GM18858 (cell line): Measurements from ENCODE around the gene CLASP1.
"Not testable (repeated sequence)": the region's sequence is repeated elsewhere in the genome, so short reads cannot be mapped to it uniquely, and the experiment has no call there.

ENCODE experiments used
- ATAC-seq: cut with Tn5 transposase; IDR thresholded peaks from one replicate; pipeline ENCODE4 v1.9.1; 2021; ENCODE audit not compliant: unreplicated experiment

CLASP1 gene

DNA sequence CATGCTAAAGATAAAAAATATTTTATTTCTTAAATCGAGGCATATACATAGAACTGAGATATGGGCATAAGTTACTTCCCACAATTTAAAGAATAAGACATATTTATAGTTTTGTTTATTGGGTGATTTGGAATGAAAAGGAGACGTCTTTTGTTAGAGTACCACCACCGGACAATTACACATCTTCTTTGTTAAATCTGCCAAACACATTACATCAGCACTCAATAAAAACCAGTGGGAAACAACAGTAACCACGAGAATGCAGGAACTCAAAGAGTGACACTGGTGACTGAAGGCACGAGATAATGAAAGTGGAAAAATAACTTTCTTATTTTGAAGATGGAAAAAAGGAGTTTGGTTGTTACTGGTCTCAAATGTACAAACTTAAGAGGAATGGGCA, 271.6 kb downstream of the CLASP1 start:
- ATAC-seq: no peak

DNA sequence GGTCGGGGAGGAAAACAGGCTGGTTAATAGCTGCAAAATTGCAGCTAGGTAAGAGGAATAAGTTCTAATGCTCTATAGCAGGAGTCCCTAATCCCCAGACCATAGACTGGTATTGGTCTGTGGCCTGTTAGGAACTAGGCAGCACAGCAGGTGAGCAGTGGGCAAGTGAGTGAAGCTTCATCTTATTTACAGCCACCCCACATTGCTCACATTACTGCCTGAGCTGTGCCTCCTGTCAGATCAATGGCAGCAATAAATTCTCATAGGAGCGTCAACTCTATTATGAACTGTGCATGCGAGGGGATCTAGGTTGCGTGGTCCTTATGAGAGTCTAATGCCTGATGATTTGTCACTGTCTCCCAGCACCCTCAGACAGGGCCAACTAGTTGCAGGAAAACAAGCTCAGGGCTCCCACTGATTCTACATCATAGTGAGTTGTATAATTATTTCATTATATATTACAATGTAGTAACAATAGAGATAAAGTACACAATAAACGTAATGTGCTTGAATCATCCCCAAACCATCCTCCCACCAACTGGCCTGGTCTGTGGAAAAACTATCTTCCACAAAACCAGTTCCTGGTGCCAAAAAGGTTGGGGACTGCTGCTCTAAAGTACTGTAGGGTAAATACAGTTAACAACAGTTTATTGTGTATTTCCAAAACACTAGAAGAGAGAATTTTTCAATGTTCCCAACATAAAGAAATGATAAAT, 272.6 kb downstream of the CLASP1 start:
- ATAC-seq: no peak

- ATAC-seq: no peak
These were observed 273.6 kb downstream of the CLASP1 start for GRCh38 chr2:121375621-121376159.

DNA sequence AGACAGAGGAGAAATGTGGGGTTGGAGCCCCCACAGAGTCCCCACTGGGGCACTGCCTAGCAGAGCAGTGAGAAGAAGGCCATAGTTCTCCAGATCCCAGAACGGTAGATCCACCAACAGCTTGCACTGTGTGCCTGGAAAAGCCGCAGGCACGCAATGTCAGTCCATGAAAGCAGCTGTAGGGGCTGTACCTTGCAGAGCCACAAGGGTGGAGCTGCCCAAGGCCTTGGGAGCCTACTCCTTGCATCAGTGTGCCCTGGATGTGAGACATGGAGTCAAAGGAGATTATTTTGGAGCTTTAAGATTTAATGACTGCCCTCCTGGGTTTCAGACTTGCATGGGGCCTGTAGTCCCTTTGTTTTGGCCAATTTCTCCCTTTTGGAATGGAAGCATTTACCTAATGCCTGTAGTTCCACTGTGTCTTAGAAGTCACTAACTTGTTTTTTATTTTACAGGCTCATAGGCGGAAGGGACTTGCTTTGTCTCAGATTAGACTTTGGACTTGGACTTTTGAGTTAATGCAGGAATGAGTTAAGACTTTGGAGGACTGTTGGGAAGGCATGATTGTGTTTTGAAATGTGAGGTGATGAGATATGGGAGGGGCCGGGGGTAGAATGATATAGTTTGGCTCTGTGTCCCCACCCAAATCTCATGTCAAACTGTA, 274.7 kb downstream of the CLASP1 start:
- ATAC-seq: not testable (repeated sequence)

- no peak for ATAC-seq
These were observed 276.4 kb downstream of the CLASP1 start for GRCh38 chr2:121372721-121373353.

GRCh38 chr2:121372082-121372481, 277.2 kb downstream of the CLASP1 start:
- no peak for ATAC-seq

DNA sequence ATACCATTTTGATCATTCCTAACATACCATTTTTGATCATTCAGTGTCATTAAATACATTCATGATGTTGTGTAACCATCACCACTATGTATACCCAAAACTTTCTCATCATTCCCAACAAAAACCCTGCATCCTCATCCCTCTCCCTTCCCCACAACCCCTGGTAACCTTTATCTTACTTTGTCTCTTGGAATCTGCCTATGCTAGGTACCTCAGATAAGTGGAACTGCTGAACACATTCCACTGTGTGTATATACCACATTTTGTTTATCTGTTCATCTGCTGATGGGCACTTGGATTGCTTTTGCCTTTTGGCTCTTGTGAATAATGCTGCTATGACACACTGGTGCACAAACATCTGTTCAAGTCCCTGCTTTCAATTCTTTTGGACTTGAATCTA, 280.4 kb downstream of the CLASP1 start:
- ATAC-seq: no peak

GRCh38 chr2:121368155-121368554, 281.1 kb downstream of the CLASP1 start:
- no peak for ATAC-seq

DNA sequence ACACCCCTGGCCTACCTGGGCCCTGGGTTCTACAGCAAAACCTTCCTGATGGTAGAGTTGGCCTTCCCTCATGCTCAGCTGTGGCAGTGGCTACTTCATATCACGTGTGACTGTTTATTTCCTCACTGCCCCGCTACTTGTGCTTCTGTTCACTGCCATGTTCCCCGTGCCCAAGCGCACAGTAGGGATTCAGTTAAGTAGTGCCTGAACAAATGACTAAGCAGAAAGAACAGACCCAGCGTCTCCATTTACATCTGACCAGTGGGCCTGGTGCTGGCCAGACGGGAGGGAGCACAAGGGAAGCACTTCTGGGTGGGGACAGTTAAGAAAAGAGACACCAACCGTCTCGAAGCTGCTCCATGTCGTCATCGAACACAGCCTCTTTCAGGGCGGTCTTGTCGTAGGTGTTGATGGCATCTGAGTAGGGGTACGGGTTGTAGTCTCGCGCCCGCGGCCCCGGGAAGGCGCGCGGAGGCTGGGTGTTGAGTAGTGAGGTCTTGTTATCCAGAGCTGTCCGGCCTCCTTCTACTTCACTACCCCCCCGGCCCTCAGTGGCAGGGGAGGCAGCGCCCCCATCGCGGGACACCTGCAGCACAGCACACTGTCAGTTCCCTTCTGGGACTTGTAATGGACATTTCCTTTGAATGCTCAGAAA, 281.9 kb downstream of the CLASP1 start:
- ATAC-seq: no peak

DNA sequence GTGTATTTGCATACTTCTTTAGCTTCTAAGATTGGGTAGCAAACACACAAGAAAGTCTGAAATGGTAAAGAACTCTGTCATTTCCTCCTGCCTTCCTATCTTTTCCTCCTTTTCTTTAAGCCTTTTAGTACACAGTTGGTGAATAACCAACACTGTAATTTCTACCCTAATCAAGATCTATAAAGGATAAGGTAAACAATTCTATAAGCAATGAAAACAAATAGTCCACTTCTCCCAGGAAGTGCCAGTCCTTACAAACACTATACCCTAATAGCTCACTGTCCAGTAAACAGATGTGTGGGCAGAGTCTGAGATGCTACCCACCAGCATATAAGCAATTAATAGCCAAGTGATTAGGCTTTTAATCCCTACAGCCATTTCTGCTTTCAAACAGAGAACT, 283.2 kb downstream of the CLASP1 start:
- ATAC-seq: no peak

- ATAC-seq: no peak
These were observed 284.2 kb downstream of the CLASP1 start for GRCh38 chr2:121365061-121365460.

- no peak for ATAC-seq
These were observed 285.4 kb downstream of the CLASP1 start for GRCh38 chr2:121363632-121364420.

DNA sequence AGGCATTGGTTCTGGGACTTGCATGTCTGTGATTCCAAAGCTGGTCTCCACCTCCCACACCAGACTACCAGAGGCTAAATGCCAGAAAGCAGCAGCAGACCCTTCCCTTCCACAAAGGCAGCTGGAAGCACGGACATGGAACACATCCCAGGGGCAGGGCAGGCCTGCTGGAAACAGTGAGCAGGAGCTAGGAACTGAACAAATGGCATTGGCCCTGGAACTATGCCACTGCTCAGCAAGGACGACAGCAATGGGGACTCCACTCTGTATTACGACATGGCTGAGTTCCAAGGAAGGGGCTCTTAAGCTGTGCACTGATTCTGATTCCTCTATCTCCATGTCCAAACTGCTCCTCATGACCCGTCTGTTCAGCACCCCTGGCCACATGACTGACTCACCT, 286.5 kb downstream of the CLASP1 start:
- ATAC-seq: no peak

DNA sequence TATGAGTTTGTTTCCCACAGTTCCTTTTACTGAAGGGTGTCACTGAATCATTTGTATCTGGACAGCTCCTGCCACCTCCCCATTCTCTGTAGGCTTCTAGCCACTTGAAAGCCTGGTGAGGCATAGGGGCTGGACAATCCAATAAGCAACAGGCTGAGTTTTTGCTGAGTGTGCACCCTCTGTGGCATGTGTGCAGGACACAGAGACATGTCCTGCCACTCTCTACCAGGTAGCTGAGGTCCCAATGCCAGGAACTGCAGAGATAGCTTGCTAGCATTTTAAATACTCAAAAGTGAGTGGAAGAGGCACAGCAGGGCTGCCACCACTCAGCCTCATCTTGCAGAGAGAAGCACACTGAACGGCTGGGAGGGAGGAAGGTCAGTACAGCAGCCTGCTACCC, 287.0 kb downstream of the CLASP1 start:
- no peak for ATAC-seq

GRCh38 chr2:121360566-121361300, 288.5 kb downstream of the CLASP1 start:
- ATAC-seq: no peak

DNA sequence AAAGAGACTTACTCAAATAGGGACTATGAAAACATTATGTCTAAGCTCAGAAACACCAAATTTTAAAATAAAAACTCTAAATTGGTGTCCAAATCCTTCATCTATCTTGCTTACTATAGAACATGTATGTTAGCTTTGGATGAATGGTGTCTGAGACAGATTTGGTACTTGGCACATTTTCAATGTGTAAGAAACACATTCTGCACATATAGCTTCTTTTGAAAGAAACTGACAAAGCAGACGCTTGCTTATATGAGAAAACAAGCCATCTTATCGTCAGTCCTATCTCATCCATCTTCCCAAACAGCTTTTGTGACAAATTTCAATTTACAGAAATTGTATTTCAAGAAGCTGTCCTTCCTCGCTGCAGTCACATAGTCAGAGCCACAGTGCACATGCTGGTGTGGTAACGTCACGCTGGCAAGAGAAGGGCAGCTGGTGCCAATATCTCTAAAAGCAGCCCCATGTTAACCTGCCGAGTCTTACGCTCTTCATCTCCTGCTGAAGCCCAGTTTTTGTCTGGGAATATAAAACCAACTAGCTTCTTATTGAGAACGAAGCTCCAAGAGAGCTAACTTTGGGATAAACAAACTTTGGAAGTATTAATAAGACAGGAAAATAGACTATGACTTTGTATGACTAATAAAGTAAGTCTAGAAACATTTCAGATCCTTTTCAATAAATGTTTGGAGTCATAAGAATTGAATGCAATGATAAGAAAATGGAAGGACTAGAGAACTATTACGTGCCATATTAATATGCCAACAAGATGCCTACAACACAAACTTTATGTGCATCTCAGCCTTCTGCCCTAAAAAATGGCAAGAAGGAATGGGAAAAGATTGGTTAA, 289.3 kb downstream of the CLASP1 start:
- no peak for ATAC-seq

DNA sequence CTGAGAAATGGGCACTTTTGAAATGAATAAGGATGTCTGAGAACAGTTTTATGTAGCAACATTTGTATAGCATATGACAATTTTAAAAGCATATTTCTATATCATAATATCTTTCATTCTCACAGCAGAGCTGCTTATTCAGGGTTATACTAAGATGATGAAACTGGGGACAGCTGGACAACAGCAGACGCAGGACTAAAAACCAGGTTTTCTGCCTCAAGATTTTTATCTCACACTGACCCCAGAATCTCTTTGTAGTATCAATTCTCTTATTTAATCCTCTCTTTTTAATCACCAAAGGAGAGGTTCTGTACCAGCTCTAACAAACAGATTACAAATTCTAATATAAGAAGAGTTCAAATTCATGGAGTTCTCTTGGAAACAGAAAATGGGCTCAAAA, 290.1 kb downstream of the CLASP1 start:
- ATAC-seq: no peak

DNA sequence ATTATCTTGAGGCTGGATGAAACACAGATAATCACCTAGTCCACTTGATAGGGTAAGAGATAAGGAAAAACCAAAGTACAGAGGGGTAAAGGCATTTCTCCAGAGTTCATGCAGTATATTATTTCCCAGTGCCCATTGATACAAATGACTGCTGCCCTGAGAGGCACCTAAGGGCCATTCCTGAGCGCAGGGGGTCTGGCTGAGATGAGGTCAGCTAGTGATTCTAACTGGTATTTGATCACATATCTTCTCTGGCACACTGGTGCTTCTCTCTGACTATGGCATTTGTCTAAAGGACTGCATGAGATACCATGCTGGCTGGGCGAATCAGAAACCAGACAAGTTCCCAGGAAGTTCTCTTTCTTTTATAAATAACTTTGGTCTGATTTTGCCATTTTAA, 291.0 kb downstream of the CLASP1 start:
- no peak for ATAC-seq

GRCh38 chr2:121356058-121356640, 293.1 kb downstream of the CLASP1 start:
- ATAC-seq: no peak
